ENCODE measurements around the gene OPCML.
"Not testable (repeated sequence)": the region's sequence is repeated elsewhere in the genome, so short reads cannot be mapped to it uniquely, and the experiment has no call there.

Gene OPCML

GRCh38 chr11:132373405-132374143 is 1158.7 kb downstream of the OPCML start:
- FAIRE-seq: no peak

GRCh38 chr11:132370114-132370513 is 1162.2 kb downstream of the OPCML start:
- not testable (repeated sequence) for FAIRE-seq

- FAIRE-seq: no peak
Observed at GRCh38 chr11:132367293-132367692, 1165.0 kb downstream of the OPCML start.

GRCh38 chr11:132365650-132366049 is 1166.7 kb downstream of the OPCML start:
- no peak for FAIRE-seq
